Measurements from ENCODE around the gene ATP6V1F.

DNA sequence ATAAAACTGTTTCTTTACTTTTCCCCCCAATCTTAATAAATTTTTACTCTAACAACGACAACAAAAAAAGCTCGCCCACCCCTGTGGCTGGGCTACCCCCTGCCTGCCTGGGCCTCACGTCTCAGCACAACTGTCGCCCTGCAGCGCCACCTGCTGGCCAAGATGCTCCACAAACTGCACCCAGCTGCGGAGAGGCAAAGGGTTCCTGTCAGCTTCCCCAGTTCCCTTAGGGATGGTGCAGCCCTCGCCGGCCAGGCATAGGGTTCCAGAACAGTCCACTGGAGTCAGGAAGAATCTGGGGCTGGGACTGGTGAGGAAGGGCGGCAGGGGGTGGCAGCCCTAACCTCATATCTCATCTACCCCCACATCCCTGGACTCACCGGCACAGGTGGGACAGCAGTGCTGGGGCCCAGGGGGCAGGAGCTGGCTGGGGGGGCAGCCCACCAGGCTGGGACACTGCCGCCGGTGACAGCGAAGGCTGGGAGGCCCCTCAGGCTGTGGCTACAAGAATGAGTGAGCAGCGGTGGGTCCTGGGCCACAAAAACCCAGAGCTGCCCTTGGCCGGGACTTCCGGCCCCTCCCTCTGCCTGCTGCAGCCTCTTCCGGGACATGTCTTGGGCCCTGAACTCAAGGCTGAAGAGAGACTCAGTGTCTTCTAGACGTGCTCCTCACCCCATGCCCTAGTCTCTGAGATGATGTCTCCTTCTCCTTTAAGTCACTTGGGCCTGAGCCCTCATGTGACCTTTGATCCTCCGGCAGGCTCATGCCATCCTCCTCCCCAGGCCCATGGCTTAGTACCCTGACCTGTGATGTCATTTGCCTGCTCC is 21.2 kb downstream of the ATP6V1F start:
- no peak for TF ChIP-seq EZH2 (IDR thresholded peaks at IDR 0.05; ENCODE audit: borderline replicate concordance, low read length)
- TF ChIP-seq, protein P1, sequence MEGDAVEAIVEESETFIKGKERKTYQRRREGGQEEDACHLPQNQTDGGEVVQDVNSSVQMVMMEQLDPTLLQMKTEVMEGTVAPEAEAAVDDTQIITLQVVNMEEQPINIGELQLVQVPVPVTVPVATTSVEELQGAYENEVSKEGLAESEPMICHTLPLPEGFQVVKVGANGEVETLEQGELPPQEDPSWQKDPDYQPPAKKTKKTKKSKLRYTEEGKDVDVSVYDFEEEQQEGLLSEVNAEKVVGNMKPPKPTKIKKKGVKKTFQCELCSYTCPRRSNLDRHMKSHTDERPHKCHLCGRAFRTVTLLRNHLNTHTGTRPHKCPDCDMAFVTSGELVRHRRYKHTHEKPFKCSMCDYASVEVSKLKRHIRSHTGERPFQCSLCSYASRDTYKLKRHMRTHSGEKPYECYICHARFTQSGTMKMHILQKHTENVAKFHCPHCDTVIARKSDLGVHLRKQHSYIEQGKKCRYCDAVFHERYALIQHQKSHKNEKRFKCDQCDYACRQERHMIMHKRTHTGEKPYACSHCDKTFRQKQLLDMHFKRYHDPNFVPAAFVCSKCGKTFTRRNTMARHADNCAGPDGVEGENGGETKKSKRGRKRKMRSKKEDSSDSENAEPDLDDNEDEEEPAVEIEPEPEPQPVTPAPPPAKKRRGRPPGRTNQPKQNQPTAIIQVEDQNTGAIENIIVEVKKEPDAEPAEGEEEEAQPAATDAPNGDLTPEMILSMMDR (conservative IDR thresholded peaks at IDR 0.05 in 1 of 2, IDR thresholded peaks at IDR 0.05 in 1 of 2; ENCODE audit: extremely low read depth in 1 of 2, insufficient read depth in 1 of 2, low read depth in 1 of 2, low read length in 2 of 2), result peak; percentile 85 to 90
